Measurements from ENCODE around the gene DDX4.

Gene DDX4

GRCh38 chr5:55856516-55857246 lies 118.8 kb downstream of the DDX4 start:
- H3K4me3 ChIP-seq (replicated peaks; ENCODE audit: insufficient read depth, low read length) = no peak overlapping the region
- TF ChIP-seq, protein P1, sequence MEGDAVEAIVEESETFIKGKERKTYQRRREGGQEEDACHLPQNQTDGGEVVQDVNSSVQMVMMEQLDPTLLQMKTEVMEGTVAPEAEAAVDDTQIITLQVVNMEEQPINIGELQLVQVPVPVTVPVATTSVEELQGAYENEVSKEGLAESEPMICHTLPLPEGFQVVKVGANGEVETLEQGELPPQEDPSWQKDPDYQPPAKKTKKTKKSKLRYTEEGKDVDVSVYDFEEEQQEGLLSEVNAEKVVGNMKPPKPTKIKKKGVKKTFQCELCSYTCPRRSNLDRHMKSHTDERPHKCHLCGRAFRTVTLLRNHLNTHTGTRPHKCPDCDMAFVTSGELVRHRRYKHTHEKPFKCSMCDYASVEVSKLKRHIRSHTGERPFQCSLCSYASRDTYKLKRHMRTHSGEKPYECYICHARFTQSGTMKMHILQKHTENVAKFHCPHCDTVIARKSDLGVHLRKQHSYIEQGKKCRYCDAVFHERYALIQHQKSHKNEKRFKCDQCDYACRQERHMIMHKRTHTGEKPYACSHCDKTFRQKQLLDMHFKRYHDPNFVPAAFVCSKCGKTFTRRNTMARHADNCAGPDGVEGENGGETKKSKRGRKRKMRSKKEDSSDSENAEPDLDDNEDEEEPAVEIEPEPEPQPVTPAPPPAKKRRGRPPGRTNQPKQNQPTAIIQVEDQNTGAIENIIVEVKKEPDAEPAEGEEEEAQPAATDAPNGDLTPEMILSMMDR (IDR thresholded peaks at IDR 0.05; ENCODE audit: insufficient read depth, low read length) = no peak
- no peak for TF ChIP-seq REST (IDR thresholded peaks at IDR 0.05; ENCODE audit: insufficient replicate concordance, low read depth)
- peak; percentile 39; the same call in 1 of the 2 replicates for TF ChIP-seq POLR2AphosphoS5 (IDR thresholded peaks at IDR 0.05; ENCODE audit: low read depth)
- 0 out of 2 replicates have a peak overlapping the region, but pooled peaks have one; percentile 11 for H3K27ac ChIP-seq (replicated peaks)
- peak in 1 of 2 experiments; percentile 43 for DNase-seq (ENCODE audit: low read depth in 1 of 2, low spot score in 1 of 2)
- H3K27me3 ChIP-seq (ENCODE audit: insufficient read depth, poor library complexity, severe bottlenecking) = no peaks in the 10 kb centered on the region

DNA sequence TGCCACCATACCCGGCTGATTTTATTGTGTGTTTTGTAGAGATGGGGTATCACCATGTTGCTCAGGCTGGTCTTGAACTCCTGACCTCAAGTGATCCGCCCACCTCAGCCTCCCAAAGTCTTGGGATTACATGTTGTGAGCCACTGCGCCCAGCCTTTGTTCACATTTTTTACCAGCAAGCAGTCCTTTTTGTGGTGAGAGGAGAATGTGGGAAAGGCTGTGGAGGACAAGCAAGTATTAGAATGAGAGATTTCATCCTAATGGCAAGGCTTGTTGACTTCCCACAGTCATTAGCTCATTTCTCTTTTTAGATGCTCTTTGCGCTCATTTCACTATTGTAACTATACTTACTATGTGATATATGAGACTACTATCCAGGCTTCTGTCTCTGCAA lies 119.4 kb downstream of the DDX4 start:
- H3K4me3 ChIP-seq (replicated peaks; ENCODE audit: insufficient read depth, low read length) = no peak overlapping the region
- H3K27me3 ChIP-seq (ENCODE audit: insufficient read depth, poor library complexity, severe bottlenecking) = no peaks in the 10 kb centered on the region
- TF ChIP-seq POLR2AphosphoS5 (IDR thresholded peaks at IDR 0.05; ENCODE audit: low read depth) = no peak
- TF ChIP-seq SPI1 (IDR thresholded peaks at IDR 0.05; ENCODE audit: borderline replicate concordance, low read depth) = no peak
- no peak for TF ChIP-seq REST (IDR thresholded peaks at IDR 0.05; ENCODE audit: insufficient replicate concordance, low read depth)
- TF ChIP-seq, protein P1 (IDR thresholded peaks at IDR 0.05; ENCODE audit: insufficient read depth, low read length) = no peak
- TF ChIP-seq GABPA (IDR thresholded peaks at IDR 0.05; ENCODE audit: low read depth) = no peak
- no peak for DNase-seq (ENCODE audit: low read depth in 1 of 2, low spot score in 1 of 2)
- H3K27ac ChIP-seq (replicated peaks) = no peak overlapping the region

DNA sequence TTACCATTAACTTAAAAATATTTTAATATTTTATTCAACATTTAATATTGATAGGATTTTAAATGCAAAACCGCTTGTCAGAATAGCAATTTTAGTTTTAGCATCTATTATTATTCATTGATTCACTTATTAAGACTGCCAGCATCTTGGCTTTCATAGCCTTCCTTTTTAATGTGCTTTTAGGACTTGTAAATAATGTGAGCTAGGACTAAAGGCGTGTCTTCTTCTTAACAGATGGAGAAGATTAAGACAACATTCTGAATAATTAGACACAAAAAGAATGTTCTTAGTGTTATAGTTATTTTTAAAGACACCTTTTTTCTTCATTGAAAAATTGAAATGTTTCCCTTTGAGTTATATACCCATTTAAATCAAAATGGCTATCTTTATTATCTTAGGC lies 120.2 kb downstream of the DDX4 start:
- H3K4me3 ChIP-seq (replicated peaks; ENCODE audit: insufficient read depth, low read length) = no peak overlapping the region
- DNase-seq (ENCODE audit: low read depth in 1 of 2, low spot score in 1 of 2) = no peak
- no peak overlapping the region for H3K27ac ChIP-seq (replicated peaks)
- no peaks in the 10 kb centered on the region for H3K27me3 ChIP-seq (ENCODE audit: insufficient read depth, poor library complexity, severe bottlenecking)
- no peak for TF ChIP-seq REST (IDR thresholded peaks at IDR 0.05; ENCODE audit: insufficient replicate concordance, low read depth)
